Stimulated activated CD4-positive, alpha-beta T cell treated with anti-CD3 and anti-CD28 coated beads, TNF-alpha, amount 100 ng/mL, for 4 hours (primary cell): ENCODE measurements around the gene C1orf167.

Source experiments
- DNase-seq, 3 experiments: peaks; one replicate each; pipeline ENCODE4 v3.0.0-alpha.2; 2020; ENCODE audit warnings: low read depth in 3 of 3

Gene C1orf167, protein sequence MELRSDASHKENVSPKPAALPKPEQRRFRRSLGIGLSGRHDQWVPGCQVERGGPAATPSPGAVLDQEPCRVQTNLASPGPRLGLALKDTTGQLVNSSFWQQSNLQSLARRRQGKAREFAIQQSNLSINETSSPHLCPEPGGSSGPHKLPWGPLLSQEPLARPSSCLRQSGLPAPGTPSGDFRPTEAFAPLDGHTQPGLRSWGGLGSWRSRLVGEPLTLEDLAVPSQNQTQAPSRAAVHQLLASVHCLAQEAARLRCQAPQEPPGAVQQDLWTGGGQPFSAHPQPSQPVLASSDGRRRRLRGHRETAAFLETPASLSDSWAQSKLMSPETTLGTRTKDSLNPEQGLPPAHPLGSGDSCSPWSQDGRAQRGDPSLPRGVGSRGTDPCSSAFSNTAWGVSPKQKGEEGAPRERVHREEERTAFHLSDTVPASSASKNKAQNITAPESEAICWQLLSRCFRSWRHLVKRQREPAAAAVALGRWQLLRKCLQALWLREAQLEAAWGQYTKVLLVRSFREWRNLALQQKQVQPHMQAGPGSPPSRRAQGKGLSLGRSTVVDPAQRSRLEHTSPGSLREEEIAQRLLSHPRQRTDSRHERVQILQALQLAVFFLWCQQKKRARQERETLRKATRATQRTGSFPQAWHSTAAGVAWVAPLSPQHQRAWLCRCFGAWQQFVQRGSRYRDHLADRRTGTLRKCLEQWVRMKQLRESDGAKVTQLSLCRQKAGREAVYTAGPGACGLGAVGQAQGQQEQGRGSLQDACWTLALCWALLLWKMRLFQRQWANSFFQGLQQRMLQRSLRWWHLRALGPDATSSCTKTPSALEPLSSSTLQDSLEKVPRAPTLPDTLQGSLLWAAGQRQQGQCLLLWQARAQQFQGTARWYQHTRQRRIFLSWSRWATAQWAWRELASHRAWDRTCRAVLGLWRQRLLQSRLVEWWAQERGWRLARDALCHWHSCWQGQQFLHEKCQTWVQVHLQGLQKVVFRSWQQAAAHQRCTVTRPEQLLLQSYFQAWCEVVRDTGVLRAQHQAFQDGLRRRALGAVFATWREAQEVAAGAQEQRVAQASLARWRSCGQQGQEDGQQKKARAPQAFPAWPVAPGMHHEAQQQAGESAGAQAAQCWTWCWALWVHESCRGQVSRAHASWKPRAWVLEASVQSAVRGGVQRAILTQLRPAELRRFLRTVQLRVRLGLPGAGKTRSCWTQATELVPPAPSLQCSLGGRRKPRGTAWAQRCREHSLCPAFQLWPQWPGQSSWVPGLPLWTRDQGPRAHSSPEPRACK (N-terminal part only)

DNA sequence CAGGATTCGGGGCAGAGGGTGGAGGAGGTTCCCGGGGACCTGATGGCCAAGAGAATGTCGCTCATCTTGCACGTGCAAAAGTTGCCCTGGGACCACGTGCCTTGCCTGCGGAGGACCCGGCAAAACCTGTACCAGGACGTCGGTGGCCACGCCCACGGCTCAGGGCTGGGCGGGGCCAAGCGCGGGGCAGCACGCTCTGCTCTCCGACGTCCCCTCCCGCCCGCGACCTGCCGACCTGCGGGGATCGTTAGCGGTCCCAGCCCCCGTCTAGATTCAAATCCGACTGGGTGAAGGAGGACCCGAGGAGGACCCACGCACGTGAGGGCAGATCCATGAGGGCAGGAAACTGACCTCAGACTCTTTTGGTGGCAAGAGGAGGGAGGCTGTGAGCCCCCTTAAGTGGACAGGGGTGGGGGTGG, at the start of gene C1orf167:
Gene C1orf167, plus strand, starts transcription at position 206 of the 419 bp plus-strand sequence. CDS start 2,208 bp downstream, outside the sequence.
- DNase-seq: peak in 1 of 3 experiments; percentile 18

DNA sequence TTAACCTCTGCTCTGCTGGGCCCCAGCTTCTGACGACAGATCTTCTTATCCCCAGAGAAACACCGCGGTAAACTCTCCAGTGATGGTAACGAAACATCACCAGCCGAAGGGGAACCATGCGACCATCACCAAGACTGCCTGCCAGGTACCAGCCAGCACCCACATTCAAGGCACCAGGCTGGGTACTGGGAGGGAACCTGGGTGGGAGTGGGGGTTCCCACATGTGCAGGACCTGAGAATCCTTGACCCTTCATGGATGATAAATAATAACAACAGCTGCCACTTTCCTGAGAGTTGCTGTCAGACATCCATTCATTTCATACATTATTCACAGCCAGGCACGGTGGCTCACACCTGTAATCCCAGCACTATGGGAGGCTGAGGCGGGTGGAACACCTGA, 49.7 kb upstream of the C1orf167 start:
- no peak for DNase-seq

DNA sequence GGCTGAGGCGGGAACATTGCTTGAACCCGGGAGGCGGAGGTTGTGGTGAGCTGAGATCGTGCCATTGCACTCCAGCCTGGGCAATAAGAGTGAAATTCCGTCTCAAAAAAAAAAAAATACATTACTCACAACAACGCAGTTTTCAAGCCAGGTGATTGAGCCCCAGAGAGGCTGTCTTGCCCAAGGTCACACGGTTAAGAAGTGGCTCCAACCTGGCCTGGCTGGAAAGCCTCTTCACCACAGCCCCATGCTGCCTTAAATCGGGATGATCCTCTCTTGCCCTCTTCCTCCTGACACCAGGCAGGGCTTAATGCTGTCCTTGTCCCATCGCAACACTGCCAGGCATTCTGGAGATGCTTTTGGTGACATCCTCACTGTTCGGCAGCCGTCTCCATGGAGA, 48.9 kb upstream of the C1orf167 start:
- no peak for DNase-seq

DNA sequence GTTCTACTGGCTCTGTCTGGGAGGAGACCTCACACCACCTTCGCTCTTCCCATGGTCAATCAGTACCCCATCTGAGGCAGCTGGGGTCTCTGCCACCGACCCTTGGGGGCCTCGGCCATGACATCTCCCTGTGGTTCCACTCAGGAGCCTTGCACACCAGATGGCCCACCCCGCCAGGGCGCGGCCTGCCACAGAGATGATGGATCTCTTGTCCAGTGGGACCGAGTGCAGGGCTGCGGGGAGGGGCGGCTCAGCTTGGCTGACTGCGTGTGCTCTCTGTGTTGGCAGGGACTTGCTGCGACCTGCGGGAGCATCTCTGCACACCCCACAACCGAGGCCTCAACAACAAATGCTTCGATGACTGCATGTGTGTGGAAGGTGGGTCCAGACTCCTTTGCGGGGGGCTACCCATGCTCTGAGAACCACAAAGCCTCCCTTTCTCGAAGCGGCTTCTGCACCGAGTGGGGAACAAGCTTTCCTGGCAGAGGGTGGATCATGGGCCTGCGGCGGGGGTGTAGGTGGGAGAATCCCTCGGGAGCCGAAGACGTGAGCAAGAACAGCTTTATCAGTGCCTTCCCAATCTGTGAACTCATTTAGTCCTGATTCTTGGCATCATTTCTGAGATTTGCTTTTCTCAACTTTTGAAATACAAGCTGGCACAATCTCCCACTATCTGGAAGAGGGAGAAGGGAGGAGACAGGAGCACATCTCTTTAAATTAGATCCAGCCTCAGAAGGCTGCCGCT, 47.0 kb upstream of the C1orf167 start:
- DNase-seq: no peak

DNA sequence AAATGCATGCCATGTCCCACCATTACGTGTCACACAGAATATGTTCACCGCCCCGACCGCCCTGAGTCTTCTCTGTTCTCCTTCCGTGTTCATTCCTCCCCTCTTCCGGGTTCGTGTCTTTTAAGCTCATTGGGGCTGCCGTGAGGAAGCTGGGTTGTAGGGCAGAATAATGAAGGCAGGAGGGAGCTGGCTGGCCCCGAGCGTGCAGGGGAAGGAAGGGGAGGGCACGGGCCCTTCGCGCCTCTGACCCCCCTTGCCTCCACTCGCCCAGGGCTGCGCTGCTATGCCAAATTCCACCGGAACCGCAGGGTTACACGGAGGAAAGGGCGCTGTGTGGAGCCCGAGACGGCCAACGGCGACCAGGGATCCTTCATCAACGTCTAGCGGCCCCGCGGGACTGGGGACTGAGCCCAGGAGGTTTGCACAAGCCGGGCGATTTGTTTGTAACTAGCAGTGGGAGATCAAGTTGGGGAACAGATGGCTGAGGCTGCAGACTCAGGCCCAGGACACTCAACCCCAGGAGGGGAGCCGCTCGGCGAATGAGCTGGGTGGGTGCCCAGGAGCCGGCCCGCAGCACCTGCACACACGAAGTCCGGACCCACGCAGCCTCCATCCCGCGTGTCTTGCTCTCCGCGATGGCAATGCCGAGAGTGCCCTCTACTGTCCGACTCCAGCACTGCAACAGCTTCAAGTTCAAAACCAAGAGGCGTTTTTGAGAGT, 42.5 kb upstream of the C1orf167 start:
- peak; percentile 76 to 77 (median 76) for DNase-seq

DNA sequence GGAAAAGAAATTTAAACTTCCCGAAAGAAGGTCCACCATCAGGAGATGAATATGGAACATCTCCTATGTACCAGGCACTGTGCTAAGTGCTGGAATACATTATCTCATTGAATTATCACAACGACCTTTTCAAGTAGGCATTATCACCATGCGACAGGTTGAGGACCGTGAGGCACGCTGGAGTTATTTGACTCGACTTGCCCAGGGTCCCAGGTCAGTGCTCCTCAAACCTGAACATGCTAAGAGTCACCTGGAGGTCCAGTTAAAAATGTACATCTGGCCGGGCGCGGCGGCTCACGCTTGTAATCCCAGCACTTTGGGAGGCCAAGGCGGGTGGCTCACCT, 42.0 kb upstream of the C1orf167 start:
- DNase-seq: no peak

DNA sequence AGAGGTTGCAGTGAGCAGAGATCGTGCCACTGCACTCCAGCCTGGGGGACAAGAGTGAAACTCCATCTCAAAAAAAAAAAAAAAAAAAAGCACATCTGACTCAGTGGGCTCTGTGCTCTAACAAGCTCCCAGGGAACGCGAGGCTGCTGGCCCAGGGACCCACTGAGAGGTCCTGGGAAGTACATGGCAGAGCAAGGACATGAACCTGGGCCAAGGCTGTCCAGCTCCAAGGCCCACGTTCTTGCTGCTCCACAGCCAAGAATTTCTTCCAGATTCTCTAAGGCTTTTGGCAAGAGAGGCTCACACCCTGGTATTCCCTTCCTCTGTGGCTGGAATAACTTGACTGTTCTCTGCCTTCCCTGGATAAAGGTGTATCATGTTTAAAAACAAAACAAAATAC, 41.5 kb upstream of the C1orf167 start:
- no peak for DNase-seq

DNA sequence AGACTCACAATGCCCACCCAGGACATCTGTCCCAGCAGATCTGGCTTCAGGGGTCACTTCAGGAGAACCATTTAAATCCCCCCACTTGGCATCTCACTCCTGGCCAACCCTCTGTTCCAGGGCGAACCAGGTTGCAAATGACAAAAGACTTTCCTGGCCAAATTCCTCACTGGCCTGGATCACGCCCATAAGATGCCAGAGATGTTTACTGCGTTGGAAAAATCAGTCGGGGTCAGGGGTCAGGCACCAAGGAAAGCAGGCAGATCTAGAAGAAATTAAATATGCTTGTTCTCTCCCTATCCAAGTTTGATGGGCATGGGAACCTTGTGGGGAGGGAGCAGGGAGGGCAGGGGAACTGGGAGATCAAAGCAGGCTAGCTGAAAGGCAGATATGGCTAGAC, 40.7 kb upstream of the C1orf167 start:
- no peak for DNase-seq

DNA sequence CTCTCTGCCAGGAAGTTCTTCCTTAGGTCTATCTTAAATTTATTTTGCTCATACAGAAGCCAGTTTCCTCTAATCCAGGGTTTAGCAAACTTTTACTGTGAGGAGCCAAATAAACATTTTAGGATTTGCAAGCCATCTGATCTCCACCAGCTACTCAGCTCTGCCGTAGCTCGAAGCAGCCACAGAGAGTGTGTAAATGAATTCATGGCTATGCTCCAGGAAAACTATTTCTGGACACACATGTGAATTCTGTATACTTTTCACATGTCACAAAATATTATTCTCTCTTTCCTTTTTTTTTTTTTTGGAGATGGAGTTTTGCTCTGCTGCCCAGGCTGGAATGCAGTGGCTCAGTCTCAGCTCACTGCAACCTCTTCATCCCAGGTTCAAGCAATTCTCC, 39.5 kb upstream of the C1orf167 start:
- no peak for DNase-seq

DNA sequence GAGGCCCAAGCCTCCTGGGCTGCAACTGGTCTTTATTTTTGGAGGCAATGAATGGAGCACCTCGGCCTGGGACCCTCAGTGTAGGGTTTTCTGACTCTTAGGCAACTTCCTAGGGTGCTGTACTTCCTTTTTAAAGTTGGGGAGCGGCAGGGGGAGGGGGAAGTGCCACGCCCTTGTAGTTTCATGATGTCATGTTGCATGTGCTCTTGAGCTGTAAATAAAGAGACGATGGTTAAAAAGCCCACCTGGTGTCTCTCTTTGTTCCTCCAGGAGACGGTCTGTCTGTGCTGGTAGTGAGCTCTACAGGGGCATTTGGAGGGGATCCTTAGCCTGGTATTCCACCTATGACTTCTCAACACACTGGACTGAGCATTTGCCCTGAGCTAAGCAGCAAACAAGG, 36.4 kb upstream of the C1orf167 start:
- no peak for DNase-seq

DNA sequence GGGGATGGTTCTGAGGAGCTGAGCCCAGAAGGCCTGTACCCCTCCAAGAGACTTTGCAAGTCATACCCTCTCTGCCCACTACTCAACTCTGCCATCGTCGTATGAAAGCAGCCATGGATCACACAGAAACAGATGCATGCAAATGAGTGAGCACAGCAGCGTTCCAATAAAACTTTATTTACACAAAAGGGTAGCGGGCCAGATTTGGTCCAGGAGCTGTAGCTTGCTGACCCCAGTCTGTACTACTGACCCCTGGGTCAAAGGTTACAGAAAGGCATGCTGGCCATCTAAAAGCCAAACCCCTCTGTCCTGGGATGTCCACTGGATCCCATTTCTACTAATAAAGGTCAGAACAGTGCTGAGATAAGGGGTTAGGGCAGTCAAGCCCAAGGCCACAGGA, 34.9 kb upstream of the C1orf167 start:
- DNase-seq: no peak

DNA sequence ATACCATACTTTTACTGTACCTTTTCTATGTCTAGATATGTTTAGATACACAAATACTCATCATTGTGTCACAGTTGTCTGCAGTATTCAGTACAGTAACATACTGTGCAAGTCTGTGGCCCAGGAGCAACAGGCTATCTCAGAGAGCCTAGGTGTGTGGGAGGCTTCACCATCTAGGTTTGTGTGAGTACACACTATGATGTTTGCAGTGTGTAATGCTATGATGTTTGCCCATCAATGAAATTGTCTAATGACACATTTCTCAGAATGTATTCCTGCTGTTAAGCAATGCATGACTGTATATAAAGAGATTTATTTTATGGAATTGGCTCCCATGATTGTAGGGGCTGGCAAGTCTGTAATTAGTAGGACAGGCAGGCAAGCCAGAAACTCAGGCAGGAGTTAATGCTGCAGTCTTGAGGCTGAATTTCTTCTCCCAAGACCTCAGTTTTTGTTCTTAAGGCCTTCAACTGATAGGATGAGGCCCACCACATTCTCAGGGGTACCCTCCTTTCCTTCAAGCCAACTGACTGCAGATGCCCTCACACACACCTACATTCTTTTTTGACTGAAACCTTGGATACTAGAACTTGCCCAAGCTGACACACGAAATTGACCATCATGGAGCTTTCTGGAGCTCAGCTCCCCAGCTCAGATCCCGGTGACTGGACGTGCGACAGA, 33.7 kb upstream of the C1orf167 start:
- DNase-seq: no peak

DNA sequence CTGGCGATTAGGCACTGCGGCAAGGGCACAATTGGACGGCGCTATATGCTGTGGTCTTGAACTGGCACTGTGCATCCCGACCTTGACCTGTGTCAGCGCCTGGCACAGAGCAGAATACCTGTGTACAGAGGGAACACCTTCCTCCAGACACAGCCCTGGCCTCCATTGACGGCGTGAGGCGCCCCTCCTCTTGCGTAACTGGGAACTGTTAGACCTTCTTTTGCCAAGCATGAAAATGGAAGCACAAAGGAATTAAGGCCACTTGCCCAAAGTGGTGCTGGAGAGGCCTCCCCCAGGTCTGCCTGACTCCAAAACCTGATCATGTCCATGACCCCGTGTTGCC, 32.9 kb upstream of the C1orf167 start:
- no peak for DNase-seq

DNA sequence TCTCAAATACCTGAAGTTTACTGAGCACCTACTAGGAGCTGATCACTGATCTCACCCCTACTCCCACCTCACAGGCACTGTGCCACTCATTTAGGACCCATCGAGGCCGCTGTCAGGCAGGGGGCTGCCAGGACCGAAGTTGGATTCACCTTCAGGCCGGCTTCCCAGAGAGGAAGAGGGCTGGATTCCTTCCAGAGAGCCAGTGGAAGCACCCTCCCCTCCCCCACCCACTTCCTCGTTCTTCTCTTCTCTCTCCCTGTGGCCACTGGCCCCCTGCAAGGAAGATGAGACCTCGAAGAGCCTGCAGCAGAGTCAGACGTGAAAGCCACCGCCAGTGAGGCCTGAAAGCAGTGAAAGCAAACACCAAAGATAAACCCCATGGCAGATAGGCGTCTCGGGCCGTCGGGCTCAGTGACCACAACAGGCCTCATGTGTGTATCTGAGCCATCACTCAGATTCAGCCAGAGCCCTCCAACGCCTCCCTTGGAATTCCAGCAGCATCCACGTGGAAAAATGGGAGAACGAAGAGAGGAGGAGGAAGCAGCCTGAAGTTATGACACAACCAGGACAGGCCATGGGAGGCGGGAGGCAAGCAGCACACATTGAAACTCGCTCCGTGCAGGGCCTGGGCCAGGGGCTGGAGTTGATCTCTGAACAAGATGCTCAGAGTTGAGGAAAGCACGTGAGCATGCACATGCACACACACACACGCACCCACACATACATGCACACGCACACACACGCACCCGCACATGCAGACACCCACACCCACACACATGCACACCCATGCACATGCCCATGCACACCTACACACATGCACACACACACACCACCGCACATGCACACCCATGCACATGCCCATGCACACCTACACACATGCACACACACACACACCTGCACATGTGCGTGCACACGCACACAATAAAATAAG, 32.2 kb upstream of the C1orf167 start:
- DNase-seq: no peak

DNA sequence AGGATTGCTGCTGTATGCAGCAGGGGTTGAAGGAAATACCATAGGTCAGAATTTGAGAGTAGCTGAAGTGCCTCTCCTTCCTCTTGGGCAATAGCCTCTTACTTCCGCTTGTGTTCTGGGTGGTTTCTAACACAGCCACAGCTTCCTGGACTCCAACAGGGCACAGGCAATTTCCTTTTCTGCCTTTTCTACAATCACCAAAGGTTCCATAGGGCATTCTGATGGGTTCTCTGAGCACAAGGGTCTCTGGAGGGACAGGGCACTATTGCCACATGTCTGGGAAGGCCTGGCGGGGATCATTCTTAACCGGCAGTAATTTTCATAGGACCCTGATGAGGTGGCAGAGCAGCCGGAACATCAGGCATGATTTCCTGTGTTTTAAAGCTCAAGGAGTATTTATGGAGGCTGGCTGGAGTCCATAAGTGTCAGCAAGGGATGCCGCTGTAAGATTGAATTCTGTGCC, 31.5 kb upstream of the C1orf167 start:
- DNase-seq: no peak

DNA sequence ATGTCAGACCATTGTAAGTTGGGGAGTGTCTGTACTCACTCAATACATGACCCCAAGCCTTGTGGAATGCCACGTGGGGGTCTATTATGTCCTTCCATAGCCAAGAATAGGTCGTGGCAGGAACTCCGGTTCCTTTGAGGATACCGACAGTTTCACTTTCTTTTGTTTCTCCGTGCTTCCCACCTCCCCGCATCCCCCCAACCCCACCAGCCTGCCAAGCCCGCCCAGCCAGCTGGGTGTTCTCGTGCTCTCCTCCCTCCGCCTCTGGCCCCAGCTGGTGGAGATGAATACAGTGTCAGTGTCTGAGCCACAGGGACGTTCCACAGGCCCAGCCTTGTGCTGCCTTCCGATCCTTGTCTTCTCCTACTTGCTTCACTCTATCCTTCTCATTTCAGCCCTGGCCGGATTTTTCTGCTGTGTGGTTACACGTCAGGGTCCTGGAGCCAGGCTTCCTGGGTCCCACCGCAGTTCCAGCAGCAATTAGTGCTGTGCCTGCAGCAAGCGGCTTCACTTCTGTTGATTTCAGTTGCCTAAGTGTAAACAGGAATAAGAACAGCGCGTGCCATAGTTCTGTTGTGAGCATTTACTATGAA, 30.2 kb upstream of the C1orf167 start:
- DNase-seq: no peak

DNA sequence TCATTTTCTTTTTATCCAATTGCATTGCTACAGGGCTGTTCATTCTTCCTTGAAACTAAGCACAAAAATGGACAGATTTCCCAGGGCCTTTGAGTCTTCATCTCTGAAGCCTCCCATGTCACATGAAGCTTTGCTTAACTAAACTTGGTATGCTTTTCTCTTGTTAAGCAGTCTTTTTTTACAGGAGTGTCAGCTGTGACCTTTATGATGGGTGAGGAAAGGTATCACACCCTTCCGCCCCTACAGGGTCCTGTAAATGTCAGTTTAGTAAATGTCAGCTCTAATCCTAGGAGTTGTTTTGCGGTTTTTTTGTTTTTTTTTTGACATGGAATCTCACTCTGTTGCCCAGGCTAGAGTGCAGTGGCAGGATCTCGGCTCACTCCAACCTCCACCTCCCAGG, 28.7 kb upstream of the C1orf167 start:
- DNase-seq: no peak

DNA sequence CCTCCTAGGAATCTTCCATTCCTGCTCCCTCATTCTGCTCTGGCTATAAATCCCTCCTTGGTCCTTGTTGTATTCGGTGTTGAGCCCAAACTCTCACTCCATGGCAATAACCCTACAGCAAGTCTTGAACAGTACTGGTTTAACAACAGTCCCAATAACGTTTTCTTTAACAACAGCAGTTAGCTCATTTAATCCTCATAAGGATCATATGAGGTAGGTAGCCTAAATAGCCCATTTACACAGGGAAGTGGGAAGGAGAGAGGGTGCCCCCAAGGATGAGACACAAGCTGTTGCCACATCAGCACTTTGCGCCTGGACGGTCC, 26.5 kb upstream of the C1orf167 start:
- DNase-seq: no peak
